GM23248 (cell line): ENCODE results near the gene SGPP2.

Source experiments
- EZH2 ChIP-seq: fragments of 200-600 bp; sonication (generic); IDR thresholded peaks from 2 replicates; pipeline ENCODE4 v1.6.1; 2018; ENCODE audit warnings: antibody characterized with exemption, mild to moderate bottlenecking; ENCODE audit not compliant: insufficient read depth, poor library complexity, severe bottlenecking
- EZH2phosphoT487 ChIP-seq: fragments of 200-600 bp; sonication (generic); IDR thresholded peaks from 2 replicates; pipeline ENCODE4 v1.6.1; 2018; ENCODE audit warnings: antibody characterized with exemption, moderate library complexity, mild to moderate bottlenecking, low read depth; ENCODE audit not compliant: insufficient read depth

DNA sequence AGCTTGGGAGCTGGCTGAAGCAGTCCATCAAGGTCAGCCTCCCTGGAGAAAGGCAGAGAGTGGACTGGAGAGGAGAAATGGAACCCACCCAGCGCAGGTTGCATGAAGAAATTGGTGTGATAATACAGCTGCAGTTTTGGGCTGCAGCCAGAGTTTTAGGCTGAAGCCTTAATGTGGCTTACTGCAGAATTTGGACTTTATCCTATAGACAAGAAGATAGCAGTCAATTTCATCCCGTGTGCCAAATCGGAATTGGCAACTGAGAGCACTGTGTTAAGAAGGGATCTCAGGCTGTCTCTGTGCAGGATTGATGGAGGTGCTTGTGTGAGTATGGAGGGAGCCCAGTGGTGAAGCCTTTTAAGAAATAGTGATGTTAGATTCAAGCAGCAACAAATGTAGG, 7.5 kb downstream of the SGPP2 start:
- no peak for TF ChIP-seq EZH2phosphoT487
- TF ChIP-seq EZH2 = no peak
